HG03095 (cell line): ENCODE data around the gene SSBP3.
"Not testable (repeated sequence)": the region's sequence is repeated elsewhere in the genome, so short reads cannot be mapped to it uniquely, and the experiment has no call there.

ENCODE experiments used
- ATAC-seq: cut with Tn5 transposase; IDR thresholded peaks from one replicate; pipeline ENCODE4 v1.9.1; 2021; ENCODE audit warnings: moderate library complexity; ENCODE audit not compliant: unreplicated experiment

The SSBP3 gene

DNA sequence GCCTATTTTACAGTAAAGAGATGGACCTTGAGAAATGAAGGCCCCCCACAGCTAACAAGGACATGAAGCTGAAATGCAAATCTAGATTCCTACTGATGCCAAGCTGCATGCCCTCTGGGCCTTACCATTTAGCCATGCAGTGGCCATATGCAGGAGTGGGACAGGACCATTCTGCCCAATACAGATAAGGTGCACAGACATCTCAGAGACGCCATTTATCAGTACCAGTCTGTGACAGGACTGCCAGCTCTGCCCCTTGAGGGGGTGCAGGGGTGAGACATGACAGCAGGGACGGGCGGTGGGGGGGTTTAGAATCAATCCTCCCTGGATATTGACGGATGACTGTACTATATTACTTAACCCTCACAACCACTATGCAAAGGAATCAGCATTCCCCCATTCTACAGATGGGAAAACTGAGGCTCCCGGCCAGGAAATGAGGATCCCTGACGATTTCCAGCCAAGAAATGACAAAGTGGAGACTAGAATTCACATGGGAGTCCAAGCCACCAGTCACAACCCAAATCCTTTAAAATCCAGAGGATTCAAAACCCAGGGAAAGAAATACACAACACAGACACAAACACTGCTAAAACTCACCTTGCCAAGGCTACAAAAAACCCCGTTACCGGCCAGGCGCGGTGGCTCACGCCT is 10.8 kb downstream of the SSBP3 start:
- ATAC-seq, result no peak

DNA sequence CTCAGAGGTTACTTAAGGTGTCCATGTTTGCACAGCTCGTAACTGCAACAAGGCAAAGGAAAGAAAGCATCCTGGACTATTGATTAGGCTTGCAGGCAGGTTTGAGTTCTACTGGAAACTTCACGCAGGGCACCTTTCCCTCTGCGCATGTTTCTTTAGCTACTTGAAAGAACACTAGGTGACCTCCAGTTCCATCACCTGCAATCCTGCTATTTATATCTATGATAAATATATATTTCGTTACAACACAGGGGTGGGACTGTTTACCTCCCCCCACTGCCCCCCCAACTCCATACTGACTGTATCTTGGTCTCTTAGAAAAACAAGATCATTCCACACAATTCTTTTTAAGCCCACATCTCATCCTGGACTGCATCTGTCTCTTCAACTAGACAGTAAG is 12.1 kb downstream of the SSBP3 start:
- ATAC-seq, result no peak

DNA sequence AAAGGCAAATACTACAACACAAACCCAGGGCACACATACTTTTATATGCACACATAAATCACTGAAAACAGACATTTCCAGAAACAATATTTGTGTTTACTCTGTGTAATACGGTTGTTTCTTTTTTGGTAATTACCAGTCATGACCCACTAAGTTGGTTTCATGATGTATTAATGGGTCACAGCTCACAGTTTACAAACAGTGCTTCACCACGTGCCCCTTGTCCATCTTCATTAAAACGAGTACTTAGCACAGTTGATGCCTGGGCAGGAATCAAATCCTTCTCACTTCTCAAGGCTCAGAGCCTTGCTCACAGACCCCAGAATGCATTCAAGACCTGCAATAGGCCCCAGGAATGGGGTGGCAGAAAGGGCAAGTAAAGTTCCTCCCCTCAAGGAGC is 13.8 kb downstream of the SSBP3 start:
- no peak for ATAC-seq

GRCh38 chr1:54391450-54392209 is 14.6 kb downstream of the SSBP3 start:
- ATAC-seq, result no peak

DNA sequence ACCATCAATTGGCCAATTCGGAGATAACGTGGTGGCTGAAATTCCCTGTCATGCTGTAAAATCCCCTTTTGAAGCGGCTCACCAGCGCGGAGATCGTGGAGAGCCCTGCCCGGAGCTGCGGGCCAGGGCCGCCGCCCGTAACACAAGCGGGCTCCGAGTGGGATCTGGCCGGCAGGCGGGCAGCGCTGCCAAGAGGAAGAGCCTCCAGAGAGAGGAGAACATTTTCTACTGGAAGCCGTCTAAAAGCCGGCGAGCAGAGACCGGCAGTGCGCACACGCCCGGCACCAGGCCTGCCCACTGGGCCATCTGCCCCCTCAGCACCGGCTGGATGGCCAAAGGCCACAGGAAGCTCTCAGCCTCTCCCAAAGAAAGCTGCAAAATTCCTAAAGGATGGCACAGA is 15.5 kb downstream of the SSBP3 start:
- ATAC-seq, result no peak

DNA sequence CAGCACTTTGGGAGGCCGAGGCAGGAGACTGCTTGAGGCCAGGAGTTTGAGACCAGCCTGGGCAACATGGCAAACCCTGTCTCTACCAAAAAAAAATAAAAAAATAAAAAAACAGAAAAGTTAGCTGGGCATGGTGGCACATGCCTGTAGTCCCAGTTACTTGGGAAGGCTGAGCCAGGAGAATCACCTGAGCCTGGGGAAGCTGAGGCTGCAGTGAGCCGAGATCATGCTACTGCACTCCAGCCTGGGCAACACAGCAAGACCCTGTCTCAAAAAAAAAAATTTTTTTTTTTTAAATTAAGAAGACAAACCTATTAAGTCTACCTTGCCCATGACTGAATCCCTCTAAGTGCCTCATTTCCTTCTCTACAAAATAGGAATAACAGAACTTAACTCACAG is 16.6 kb downstream of the SSBP3 start:
- ATAC-seq, result not testable (repeated sequence)

DNA sequence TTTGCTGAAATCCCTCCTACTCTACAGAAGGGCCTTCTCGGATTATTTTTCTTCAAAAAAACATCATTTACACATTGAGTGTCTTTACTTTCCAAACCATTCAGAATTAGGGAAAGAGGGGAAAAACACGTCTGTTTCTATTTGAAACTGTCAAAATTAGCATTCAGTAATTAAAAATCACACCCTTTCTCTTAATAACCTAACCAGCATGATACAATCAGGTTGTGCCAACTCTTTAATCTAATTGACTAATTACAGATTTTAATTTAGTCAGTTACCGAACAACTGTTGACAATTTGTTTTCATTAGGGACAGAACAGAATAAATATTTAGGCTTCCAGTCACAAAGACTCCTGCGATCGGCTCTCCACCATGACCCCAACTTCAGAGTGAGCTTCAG is 18.8 kb downstream of the SSBP3 start:
- ATAC-seq, result no peak

GRCh38 chr1:54385727-54386022 is 20.5 kb downstream of the SSBP3 start:
- ATAC-seq, result no peak

- no peak for ATAC-seq
Measured at GRCh38 chr1:54384918-54385726, 21.1 kb downstream of the SSBP3 start.

DNA sequence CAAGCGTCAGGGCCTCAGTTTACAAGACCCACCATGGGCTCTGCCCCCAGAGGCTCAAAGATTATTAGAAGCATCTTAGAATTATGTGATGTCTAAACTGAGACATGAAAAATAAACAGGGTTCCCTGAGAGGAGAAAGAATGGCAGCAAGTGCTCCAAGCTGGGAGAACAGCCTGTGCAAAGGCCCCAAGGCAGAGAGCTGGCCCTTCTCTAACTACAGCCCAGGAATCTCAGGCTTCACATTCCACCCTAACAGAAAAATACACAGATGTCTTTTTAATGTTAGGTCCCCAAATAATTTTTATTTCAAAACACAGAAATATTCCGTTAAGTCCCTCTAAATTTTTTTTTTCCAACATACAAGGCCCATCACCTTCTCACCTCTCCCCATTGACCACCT is 21.7 kb downstream of the SSBP3 start:
- ATAC-seq, result no peak

DNA sequence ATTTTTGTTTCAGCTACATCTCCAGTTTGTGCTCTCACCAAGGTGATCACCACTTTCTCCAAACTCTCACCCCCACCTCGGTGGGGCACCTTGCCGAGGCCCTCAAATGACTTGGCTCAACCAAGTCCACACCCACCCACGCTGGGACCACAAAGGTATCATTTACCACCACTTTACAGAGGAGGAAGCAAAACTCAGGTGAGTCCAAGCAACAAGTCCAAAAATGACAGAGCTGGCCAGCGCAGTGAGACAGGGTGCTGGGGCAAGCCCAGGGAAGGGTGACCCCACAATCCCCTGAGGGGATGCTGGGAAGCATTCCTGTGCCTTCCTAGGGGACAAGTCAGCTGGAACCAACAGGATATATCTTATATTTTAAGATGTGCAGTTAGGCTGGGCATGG is 24.7 kb downstream of the SSBP3 start:
- ATAC-seq, result no peak

DNA sequence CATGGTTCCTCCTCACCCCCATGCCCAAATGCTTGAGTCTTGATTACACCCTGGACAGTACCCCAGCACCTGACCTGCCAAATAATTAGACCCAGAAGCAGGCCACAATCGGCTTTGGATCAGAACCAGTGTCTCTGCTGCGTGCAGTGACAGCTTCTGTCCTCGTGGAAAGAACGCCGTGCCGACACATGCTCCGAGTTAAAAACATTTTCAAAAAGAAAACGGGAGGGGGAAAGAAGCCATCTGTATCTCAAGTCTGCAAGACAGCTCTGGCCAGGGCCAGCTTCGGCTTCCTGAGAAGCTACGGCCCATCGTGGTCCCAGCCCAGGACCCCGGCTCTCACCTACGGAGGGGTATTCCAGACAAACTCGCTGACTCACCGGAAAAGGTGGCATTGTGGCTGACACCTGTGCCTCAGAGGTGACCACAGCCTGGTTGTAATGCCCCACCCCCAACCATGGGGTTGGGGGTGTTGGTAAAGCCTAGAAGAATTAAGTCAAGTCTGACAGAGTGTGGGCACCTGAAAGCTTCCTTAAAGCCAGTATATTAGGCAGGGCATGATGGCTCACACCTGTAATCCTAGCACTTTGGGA is 25.8 kb downstream of the SSBP3 start:
- ATAC-seq, result no peak

- no peak for ATAC-seq
Measured at GRCh38 chr1:54379555-54380289, 26.5 kb downstream of the SSBP3 start.

- no peak for ATAC-seq
Measured at GRCh38 chr1:54378874-54379554, 27.2 kb downstream of the SSBP3 start.

DNA sequence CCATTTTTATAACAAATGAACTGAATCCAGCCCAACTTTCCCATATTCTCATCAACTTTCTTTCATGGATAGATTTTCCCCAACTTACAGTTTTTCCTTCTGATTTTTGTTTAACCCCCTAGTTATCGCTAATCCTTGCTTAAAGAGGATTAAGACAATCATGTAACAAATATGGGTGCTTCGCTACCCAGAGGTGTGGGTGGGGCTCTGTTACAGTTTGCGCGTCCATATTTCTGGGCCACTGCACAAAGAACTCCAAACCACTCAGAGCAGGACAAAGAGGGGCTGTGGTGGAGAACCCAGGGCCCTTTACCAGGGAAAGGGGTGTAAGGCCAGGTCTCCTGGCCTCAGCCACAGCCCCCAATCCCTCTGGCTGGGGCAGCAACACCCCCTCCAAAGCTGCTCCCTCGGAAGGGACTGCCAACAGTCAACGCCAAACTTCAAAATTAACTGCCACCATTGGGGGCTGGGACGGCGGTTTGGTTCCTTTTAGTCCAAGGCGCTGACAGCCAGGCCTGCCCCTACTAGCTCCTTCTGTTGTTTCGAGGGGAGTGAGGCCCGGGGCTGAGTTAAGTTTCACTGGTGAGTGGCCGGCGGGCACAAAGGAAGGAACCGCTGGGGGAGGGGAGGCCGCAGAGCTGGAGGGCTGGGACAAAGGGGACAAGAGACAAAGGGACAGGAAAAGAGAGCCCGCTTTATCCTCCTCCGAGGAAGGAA is 27.9 kb downstream of the SSBP3 start:
- ATAC-seq, result no peak

- peak; percentile 7 for ATAC-seq
Measured at GRCh38 chr1:54377040-54377691, 29.0 kb downstream of the SSBP3 start.

DNA sequence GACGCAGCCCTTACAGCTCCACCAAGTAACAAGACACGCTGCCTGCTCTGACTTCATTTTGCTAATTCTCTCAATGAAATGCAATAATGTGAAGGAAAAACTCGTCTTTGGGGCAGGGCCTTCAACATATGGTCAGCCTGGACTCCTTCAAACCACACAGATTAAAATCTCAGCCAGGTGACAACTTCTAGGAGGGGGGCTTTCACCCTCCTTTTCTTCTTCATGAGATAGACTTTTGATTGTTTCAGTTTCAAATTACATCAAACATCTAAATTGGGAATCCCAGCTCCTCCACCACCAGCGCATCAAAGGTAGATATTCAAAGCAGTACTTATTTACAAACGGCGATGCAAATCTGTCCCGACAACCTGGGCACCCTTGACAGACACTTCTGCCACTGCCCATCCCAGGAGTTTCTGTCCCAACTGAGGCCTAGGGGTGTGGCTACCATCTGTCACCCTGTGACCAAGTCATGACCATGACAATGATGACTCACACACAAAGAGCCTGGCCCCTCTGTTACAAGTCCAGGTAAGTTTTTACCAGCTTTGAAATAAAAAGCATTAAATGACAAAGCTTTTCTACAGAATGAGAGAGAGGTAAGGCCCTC is 29.7 kb downstream of the SSBP3 start:
- peak; percentile 46 for ATAC-seq

GRCh38 chr1:54375712-54376429 is 30.3 kb downstream of the SSBP3 start:
- no peak for ATAC-seq
